DMS 273 (cell line): ENCODE results near the gene CDH4.

Experiments used
- DNase-seq: peaks from one replicate; lab custom pipeline; 2025; ENCODE audit not compliant: unreplicated experiment; lab: John Stamatoyannopoulos, UW

CDH4 gene

DNA sequence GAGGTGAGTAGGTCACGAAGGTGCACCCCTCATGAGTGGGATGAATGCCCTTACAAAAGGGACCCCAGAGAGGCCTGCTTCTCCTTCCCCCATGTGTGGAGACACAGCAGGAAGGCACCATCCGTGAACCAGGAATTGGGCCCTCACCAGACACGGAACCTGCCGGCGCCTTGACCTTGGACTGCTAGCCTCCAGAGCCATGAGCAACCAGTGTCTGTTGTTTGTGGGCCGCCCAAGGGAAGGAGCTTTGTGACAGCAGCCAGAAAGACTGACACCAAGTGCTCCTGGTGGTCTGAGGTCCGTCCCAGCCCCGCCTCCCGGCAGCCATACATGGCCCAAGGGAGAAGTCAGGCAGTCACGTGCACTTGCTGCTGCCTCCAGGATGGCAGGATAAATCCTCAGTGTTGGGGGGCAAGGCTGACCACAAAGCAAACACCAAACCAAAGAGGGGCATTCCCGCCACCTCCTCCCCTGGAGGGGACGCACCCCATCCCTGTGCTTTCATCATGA lies 29.3 kb downstream of the CDH4 start:
- no peak for DNase-seq

GRCh38 chr20:61284752-61285151 lies 32.7 kb downstream of the CDH4 start:
- DNase-seq: no peak

GRCh38 chr20:61285152-61285645 lies 33.1 kb downstream of the CDH4 start:
- DNase-seq: no peak

DNA sequence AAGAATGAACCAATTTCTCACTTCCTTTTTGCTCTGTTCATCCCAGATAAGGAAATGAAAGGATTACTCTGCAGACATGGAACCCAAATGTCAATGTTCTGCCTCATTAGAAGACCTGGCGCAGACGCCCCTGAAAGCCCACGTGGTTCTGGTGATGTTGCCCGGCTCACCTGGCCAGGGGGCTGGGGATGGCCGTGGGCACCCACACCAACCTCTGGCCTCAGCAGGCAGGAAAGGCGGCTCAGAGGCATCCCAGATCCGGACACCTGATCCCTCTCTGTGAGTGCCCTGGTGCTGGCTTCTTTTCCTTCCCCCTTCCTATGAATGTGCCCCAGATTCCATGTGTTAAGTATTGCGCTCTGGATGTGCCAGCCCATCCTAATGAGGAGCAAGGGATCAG lies 33.6 kb downstream of the CDH4 start:
- DNase-seq: no peak

GRCh38 chr20:61287583-61288275 lies 35.7 kb downstream of the CDH4 start:
- DNase-seq: no peak

- no peak for DNase-seq
Observed at GRCh38 chr20:61288331-61288784, 36.3 kb downstream of the CDH4 start.

DNA sequence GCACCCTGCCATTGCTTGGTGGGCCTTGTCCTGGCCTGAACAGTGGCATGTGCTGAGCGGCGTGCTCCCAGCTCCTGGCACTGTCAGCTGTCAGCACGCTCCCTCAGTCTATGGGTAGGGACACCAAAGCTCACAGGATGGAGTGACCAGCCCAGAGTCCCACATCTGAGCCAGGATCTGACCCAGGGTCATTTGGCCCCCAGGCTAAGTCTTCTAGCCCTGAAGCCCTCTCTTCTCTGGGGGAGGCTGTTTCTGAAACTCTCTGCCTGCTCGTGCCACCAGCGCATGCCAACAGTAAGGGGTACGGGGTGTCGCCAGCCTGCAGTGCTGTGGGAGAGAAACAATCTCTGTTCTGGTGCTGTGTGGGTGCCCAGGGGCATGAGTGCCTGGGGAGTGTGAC lies 37.1 kb downstream of the CDH4 start:
- DNase-seq: no peak

GRCh38 chr20:61290721-61291120 lies 38.7 kb downstream of the CDH4 start:
- no peak for DNase-seq

DNA sequence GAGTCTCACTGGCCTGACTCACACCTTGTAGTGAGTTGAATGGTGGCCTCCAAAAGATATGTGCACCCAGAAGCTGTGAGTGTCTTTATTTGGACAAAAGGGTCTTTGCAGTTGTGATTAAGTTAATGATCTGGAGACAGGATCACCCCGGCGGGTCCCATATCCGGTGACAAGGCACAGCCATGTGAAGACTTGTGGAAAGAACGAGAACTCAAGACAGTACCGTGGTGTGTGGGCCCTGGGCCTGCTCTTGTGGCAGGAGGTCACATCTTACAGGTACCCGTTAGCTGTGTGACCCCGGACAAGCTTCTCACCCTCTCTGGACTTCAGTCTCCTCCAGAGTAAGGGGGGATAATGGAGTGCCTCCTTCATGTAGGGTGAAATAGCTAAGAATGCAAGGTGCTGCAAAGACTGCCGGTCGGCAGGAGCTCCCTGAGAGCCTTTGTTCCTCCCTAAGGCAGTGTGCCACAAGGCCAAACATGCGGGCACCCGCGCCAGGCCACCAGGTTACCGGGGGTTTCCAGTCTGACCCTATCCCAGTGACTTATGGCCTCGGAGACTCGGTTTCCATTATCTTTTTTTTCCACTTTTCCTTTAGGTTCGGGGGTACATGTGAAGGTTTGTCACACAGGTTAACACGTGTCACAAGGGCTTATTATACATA lies 39.2 kb downstream of the CDH4 start:
- no peak for DNase-seq

- DNase-seq: no peak
Observed at GRCh38 chr20:61292391-61292790, 40.3 kb downstream of the CDH4 start.

DNA sequence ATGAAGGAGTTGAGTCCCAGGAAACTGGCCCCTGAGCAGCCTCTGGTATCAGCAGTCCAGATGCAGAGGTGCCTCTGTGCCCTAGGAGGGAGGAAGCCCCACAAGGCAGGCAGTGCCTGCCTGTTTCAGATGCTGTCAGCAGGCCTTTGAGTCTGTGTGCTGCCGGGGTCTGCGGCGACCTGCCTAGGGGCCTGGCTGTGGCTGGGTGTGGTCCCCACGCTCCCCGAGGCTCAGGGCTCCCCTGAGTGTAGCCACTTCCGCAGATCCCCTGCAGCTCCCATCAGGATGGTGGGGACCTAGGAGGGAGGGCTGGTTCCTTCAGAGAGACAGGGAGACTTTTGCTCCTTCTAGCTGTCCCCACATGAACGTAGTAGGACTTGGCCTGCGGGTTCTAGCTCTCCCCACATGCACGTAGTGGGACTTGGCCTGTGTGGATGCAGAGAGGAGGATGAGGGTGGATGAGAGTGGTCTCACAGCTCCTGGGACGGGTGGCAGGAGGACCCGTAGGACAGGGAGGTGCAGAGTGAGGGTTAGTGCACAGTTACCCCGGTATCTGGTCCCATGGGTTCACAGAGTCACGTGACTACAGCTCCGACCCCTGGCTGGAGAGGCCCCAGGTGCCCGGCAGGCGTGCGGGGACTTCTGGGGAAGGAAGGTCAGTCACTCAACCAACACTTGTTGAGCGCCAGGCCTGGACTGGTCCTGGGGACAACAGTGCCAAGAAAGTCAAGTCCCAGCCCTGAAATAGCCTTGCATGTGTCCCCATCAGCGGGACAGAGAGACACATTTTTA lies 41.0 kb downstream of the CDH4 start:
- DNase-seq: no peak

- DNase-seq: no peak
Observed at GRCh38 chr20:61293951-61294350, 41.9 kb downstream of the CDH4 start.

DNA sequence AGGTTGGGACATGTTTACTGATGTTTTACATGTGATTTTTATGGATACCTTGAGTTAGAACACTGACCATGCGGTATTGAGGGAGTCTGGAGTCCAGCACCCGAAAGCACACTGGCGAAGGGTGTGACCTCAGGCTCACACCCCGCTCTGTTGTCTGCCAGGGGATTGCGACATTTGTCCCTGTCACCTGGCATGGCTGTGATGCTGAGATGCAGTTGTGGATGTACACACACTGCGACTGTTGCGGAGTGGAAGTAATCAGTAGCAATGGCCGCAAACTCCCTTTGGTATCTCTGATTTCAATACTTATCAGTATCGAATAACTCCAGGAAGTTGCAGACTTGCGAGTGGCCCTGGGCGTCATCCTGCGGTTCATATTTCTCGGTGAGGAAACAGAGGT lies 43.2 kb downstream of the CDH4 start:
- no peak for DNase-seq

GRCh38 chr20:61295682-61296628 lies 43.9 kb downstream of the CDH4 start:
- DNase-seq: no peak

DNA sequence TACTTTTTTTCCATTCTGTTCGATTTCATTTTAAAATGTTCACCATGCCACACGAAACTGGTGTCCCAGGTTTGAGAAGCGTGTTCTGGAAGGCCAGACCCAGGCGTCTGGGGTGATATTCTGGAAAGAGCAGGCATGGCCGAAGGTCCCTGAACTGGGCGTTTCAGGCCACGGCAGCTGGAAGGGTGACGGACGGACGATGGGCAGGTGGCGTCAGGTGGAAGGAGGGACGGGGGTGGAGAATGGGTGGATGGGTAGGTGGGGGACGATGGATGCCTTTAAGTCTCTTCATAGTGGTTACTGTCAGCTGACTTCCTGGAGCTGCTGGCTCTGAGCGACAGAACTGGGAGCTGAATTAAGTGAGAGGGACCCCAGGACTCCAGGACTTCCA lies 44.6 kb downstream of the CDH4 start:
- DNase-seq: no peak

GRCh38 chr20:61297491-61297890 lies 45.4 kb downstream of the CDH4 start:
- DNase-seq: no peak

GRCh38 chr20:61297986-61298385 lies 45.9 kb downstream of the CDH4 start:
- DNase-seq: no peak

DNA sequence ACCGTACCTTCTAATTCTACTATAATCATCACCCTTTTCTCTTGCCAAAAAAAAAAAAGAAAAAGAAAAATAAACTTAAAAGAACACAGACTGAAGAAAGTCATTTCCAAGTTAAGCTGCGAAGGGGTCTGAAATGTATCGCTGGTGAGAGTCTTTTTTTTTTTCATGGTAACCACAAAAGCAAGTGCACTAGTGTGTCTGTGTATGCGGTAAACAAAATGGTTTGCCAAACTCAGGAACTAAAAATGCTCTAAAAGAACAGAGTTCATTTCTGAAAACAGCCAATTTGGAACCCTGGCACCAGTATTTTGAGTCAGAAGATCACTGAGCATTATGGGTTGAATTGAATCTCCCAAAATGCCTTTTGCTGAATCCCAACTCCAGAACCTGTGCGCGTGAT lies 46.6 kb downstream of the CDH4 start:
- DNase-seq: no peak

DNA sequence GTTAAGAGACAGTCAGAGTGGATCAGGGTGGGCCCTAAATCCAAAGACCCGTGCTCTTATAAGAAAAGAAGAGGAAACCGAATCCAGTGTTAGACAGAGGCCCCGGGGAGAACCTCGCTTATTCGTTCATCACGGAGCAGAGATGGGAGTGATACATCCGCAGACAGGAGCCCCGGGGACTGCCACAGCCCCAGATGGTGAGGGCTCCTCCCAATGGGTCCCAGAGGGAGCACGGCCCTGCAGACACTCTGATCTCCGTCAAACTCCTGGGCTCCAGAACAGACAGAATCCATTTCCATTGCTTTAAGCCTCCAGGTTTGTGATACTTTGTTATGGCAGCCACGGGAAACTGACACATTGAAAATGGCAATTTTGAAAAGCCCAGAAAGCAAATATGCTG lies 47.0 kb downstream of the CDH4 start:
- DNase-seq: no peak

DNA sequence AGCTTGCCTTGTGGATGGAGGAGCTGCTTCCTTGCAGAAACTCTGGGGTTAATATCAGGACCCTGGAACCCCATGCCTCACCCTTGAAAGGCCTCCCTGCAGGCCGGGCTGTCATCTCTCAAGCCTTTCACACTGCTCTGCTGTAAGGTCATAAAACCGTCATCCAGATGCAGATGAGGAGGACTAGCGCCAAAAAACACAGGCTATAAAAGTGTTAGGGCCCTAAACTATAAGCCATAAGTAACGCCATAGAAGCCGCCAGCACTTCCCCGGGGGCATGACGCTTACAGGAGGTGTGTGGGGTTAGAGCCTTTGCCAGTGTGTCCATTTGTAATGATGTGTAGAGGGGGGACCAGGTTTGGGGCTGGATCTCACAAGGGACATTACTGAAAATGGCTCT lies 47.6 kb downstream of the CDH4 start:
- DNase-seq: no peak

- no peak for DNase-seq
Observed at GRCh38 chr20:61300293-61300692, 48.2 kb downstream of the CDH4 start.
